ENCODE data around the gene SYNM. TPM values are rescaled to one million over a fixed set of nuclear protein-coding genes. Genes with fewer than 3 reads are reported as not detected.

The SYNM gene
- total RNA-seq, 1 donor from 2014 or later = 0.79 TPM

- intact Hi-C loops (cut with micrococcal nuclease) = no loop called here
- Mint-ChIP-seq H3K27ac (no peak overlapping the region), H3K9me3 (no peaks in the 10 kb centered on the region), H3K4me3 (no peak overlapping the region), H3K36me3 (ENCODE audit: low read depth) (no peaks in the 10 kb centered on the region), H3K27me3 (peaks cover 36% of the 10 kb centered on the region), H3K4me1 (no peaks in the 10 kb centered on the region)
- DNase-seq = no peak
Observed at GRCh38 chr15:99096173-99096893, 8.5 kb upstream of the SYNM start.

- no peak overlapping the region for H3K4me3 Mint-ChIP-seq
- H3K27me3 Mint-ChIP-seq = peaks cover 41% of the 10 kb centered on the region
- no peaks in the 10 kb centered on the region for H3K9me3 Mint-ChIP-seq
- no peak for DNase-seq
- intact Hi-C loops (cut with micrococcal nuclease) = no loop called here
- no peaks in the 10 kb centered on the region for H3K36me3 Mint-ChIP-seq (ENCODE audit: low read depth)
- H3K27ac Mint-ChIP-seq = no peak overlapping the region
- no peaks in the 10 kb centered on the region for H3K4me1 Mint-ChIP-seq
Observed at GRCh38 chr15:99096894-99097426, 7.9 kb upstream of the SYNM start.

- intact Hi-C loops (cut with micrococcal nuclease) = no loop called here
- Mint-ChIP-seq H3K27ac (no peak overlapping the region), H3K27me3 (peaks cover 47% of the 10 kb centered on the region), H3K4me3 (no peak overlapping the region), H3K36me3 (ENCODE audit: low read depth) (no peaks in the 10 kb centered on the region), H3K9me3 (no peaks in the 10 kb centered on the region), H3K4me1 (no peaks in the 10 kb centered on the region)
- DNase-seq = no peak
Observed at GRCh38 chr15:99097441-99098410, 7.2 kb upstream of the SYNM start.

- Mint-ChIP-seq H3K9me3 (no peaks in the 10 kb centered on the region), H3K27ac (no peak overlapping the region), H3K4me1 (no peaks in the 10 kb centered on the region), H3K36me3 (ENCODE audit: low read depth) (no peaks in the 10 kb centered on the region), H3K4me3 (no peak overlapping the region), H3K27me3 (peaks cover 53% of the 10 kb centered on the region)
- intact Hi-C loops (cut with micrococcal nuclease) = no loop called here
- no peak for DNase-seq
Observed at GRCh38 chr15:99098426-99098825, 6.5 kb upstream of the SYNM start.

DNA sequence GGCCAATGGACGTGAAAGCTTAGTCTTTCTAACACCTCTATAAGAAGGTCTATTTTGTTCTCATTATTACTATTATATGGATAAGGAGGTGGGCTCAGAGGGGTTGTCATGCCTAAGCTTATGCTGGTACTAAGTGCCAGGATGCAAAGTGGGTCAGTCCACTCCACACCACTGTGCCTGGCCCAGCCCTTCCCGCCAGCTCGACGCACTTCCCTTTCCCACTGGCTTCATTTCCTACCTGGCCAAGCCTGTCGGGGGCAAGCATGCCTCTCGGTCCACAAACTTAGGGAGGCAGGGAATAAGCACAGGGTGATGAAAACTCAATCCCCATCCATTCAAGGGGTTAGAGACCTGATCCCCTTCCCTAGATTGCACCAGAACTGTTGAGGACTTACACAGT, 5.9 kb upstream of the SYNM start:
- DNase-seq = no peak
- H3K27ac Mint-ChIP-seq = no peak overlapping the region
- H3K27me3 Mint-ChIP-seq = peaks cover 56% of the 10 kb centered on the region
- intact Hi-C loops (cut with micrococcal nuclease) = no loop called here
- no peaks in the 10 kb centered on the region for H3K9me3 Mint-ChIP-seq
- no peaks in the 10 kb centered on the region for H3K36me3 Mint-ChIP-seq (ENCODE audit: low read depth)
- no peaks in the 10 kb centered on the region for H3K4me1 Mint-ChIP-seq
- no peak overlapping the region for H3K4me3 Mint-ChIP-seq

DNA sequence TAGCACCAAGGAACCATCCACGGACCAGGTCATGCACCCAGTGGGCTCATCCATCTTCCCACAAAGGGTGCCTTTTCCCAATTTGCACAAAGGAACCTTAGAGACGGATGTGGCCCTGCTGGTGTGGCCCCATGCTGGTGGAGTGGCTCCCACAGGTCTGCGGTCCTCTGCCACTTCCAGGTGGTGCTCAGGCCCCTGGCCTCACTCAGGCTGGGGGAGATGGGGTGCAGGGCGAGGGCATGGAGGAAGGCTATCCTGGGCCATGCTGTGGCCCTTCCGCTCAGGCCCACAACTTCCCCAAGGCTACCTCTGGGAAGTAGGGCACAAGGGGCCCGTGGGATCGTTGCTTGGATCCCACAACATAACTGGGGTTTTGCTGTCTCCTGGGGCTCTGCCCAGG, 5.2 kb upstream of the SYNM start:
- Mint-ChIP-seq H3K4me3 (no peak overlapping the region), H3K27ac (no peak overlapping the region), H3K9me3 (no peaks in the 10 kb centered on the region), H3K27me3 (peaks cover 52% of the 10 kb centered on the region), H3K36me3 (ENCODE audit: low read depth) (no peaks in the 10 kb centered on the region), H3K4me1 (no peaks in the 10 kb centered on the region)
- DNase-seq = no peak
- intact Hi-C loops (cut with micrococcal nuclease) = loop anchor here (1.0 to 10.0 kb wide), 3 partner anchors 114 to 635 kb away; partner anchors contain the start of gene LYSMD4

- peaks cover 51% of the 10 kb centered on the region for H3K27me3 Mint-ChIP-seq
- peak overlapping the region; percentile 50 for H3K4me3 Mint-ChIP-seq
- intact Hi-C loops (cut with micrococcal nuclease) = loop anchor here (1.0 to 10.0 kb wide), 3 partner anchors 113 to 634 kb away; partner anchors contain the start of gene LYSMD4
- H3K27ac Mint-ChIP-seq = no peak overlapping the region
- DNase-seq = peak; percentile 87
- H3K36me3 Mint-ChIP-seq (ENCODE audit: low read depth) = no peaks in the 10 kb centered on the region
- H3K9me3 Mint-ChIP-seq = no peaks in the 10 kb centered on the region
- H3K4me1 Mint-ChIP-seq = no peaks in the 10 kb centered on the region
Observed at GRCh38 chr15:99100245-99101173, 4.4 kb upstream of the SYNM start.

DNA sequence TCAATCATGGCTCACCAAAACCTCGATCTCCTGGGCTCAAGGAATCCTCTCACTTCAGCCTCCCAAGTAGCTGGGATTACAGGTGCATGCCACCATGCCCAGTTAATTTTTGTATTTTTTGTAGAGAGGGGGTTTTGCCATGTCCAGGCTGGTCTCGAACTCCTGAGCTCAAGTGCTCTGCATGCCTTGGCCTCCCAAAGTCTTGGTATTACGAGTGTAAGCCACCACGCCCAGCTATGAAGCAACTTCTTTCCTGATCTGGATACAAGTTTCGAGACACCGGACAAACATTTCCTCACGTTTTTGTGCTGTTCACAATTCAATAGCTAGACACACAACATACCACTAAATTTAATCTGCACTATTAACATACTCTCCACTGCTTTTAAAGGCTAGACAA, 3.4 kb upstream of the SYNM start:
- no peak for DNase-seq
- H3K36me3 Mint-ChIP-seq (ENCODE audit: low read depth) = no peaks in the 10 kb centered on the region
- H3K27ac Mint-ChIP-seq = no peak overlapping the region
- no peaks in the 10 kb centered on the region for H3K9me3 Mint-ChIP-seq
- H3K4me3 Mint-ChIP-seq = no peak overlapping the region
- H3K27me3 Mint-ChIP-seq = peaks cover 53% of the 10 kb centered on the region
- peaks cover 4% of the 10 kb centered on the region for H3K4me1 Mint-ChIP-seq
- intact Hi-C loops (cut with micrococcal nuclease) = loop anchor here (10.0 kb wide), 2 partner anchors 273 to 633 kb away; partner anchors contain the start of gene LYSMD4

DNA sequence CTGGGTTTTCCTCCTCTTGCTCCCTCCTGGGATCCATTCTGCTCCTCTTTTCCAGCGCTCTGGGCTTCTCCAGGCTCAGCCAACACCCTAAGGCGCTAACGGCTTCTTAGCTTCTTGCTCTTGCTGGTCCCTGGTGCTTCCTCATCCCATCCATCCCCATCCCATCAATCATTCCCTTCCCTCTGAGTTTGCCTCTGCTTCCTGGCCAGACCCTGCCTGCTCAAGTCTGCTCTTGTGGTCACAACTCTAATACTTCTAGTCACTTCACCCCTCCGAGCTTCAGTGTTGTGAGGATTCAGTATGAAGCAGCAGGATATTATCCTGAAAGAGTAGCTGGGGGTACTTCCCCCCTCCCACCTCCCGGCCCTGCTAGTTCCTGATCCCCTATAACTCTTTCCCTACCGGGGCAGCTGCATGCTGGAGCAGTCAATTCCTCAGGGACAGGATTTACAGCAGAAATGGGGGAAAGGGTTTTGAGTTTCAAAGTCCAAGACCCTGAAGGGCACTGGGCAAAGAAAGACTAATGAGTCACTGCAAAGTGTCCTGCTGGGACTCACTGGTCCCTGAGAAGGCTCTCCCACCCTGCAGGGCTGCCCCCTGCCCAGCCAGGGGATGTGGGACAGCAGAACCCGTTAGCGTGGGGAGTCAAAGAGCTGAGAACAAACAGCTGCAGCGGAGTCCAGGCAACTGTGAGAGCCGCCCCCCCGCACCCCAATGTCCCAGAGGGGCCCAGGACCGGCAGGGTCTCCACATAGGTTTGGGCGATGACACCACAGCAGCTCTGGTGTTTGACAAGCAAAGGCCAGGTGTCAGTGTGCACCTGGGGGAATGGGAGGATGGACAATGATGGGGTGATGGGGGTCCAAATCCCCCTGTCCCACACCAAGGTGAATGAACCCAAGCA, 2.3 kb upstream of the SYNM start:
- intact Hi-C loops (cut with micrococcal nuclease) = loop anchor here (10.0 kb wide), 2 partner anchors 272 to 632 kb away; partner anchors contain the start of gene LYSMD4

DNA sequence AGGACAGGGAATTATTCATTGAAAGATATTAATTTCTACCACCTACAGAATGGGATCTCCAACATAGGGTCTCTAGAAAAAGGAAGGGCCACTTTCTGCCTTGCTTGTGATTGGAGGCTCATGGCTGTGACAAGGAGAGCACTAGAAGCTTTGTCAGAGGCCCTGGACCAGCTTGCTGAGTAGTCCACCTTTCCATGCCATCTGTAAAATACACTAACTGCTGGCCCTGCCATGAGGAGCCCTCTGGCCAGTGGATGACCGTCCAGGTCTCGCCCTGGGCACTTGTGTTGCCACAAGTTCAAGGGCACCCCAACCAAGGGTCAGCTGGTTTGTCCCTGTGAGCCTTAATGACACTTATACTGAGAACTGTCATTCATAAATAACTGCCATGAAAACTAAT, 1.6 kb upstream of the SYNM start:
- Mint-ChIP-seq H3K9me3 (no peaks in the 10 kb centered on the region), H3K4me3 (no peak overlapping the region), H3K27me3 (peaks cover 57% of the 10 kb centered on the region), H3K27ac (no peak overlapping the region), H3K4me1 (peaks cover 11% of the 10 kb centered on the region), H3K36me3 (ENCODE audit: low read depth) (no peaks in the 10 kb centered on the region)
- intact Hi-C loops (cut with micrococcal nuclease) = loop anchor here (10.0 kb wide), 2 partner anchors 272 to 632 kb away; partner anchors contain the start of gene LYSMD4
- no peak for DNase-seq

More for the DNA sequence above, 2.3 kb upstream of the SYNM start:
- no peaks in the 10 kb centered on the region for H3K9me3 Mint-ChIP-seq
- no peak for DNase-seq
- H3K4me1 Mint-ChIP-seq = peaks cover 10% of the 10 kb centered on the region
- peaks cover 57% of the 10 kb centered on the region for H3K27me3 Mint-ChIP-seq
- no peaks in the 10 kb centered on the region for H3K36me3 Mint-ChIP-seq (ENCODE audit: low read depth)
- H3K4me3 Mint-ChIP-seq = no peak overlapping the region
- no peak overlapping the region for H3K27ac Mint-ChIP-seq

DNA sequence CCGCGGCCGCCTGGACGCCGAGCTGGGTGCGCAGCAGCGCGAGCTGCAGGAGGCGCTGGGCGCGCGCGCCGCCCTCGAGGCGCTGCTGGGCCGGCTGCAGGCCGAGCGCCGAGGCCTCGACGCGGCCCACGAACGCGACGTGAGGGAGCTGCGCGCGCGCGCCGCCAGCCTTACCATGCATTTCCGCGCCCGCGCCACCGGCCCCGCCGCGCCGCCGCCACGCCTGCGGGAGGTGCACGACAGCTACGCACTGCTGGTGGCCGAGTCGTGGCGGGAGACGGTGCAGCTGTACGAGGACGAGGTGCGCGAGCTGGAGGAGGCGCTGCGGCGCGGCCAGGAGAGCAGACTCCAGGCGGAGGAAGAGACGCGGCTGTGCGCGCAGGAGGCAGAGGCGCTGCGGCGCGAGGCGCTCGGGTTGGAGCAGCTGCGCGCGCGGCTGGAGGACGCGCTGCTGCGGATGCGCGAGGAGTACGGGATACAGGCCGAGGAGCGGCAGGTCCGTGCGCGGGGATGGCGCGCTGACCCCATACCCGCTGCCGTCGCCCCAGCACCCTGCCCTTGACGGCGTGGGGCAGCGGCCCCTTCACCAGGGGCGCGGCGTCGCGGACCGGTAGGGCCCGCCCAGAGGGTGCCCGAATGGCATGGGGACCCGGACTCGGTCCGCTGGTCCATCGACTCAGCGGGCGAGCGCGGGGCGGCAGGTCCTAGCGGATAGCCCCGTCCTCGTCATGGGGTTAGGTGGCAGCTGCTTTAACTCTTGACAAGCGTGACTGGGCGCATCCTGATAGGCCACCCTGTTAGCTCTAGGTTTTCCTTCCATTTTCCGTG, 848 bp downstream of the SYNM start:
- H3K4me1 Mint-ChIP-seq = peaks cover 11% of the 10 kb centered on the region
- peak overlapping the region; percentile 29 for H3K27ac Mint-ChIP-seq
- intact Hi-C loops (cut with micrococcal nuclease) = loop anchor here (10.0 kb wide), 2 partner anchors 269 to 629 kb away; partner anchors contain the start of gene LYSMD4
- no peaks in the 10 kb centered on the region for H3K9me3 Mint-ChIP-seq
- peak; percentile 86 for DNase-seq
- peak overlapping the region; percentile 77 for H3K4me3 Mint-ChIP-seq
- H3K27me3 Mint-ChIP-seq = peaks cover 38% of the 10 kb centered on the region
- H3K36me3 Mint-ChIP-seq (ENCODE audit: low read depth) = no peaks in the 10 kb centered on the region
